Peyer's patch (tissue), 4 donors: ENCODE data around the gene NAV2. TPM values are rescaled to one million over a fixed set of nuclear protein-coding genes. Genes with fewer than 3 reads are reported as not detected.
A peak's percentile ranks its signal among the peaks of the same experiment; 100 is the strongest.

ENCODE experiments used
- DNase-seq, 3 donors: peaks; one replicate each; pipeline ENCODE4 v3.0.0-alpha.2; 2017 to 2019
- H3K27ac ChIP-seq, 4 donors: fragments of 200-600 bp; sonication (generic); one replicate each; pipeline ENCODE4 v1.5.1; 2016 to 2019
- H3K27me3 ChIP-seq, 2 donors: fragments of 200-600 bp; sonication (generic); one replicate each; pipeline ENCODE4 v1.5.1; 2019
- H3K36me3 ChIP-seq, 3 donors: fragments of 200-600 bp; sonication (generic); one replicate each; pipeline ENCODE4 v1.5.1; 2016 to 2019
- H3K4me1 ChIP-seq, 4 donors: fragments of 200-600 bp; sonication (generic); one replicate each; pipeline ENCODE4 v1.5.1; 2016 to 2019
- H3K4me3 ChIP-seq, 4 donors: fragments of 200-600 bp; sonication (generic); 1 replicate in 3 of 4; 2 replicates in 1 of 4; pipeline ENCODE4 v1.5.1; 2016 to 2019; ENCODE audit warnings: mild to moderate bottlenecking in 1 of 4
- H3K9me3 ChIP-seq, 4 donors: fragments of 200-600 bp; sonication (generic); one replicate each; pipeline ENCODE4 v1.5.1; 2016 to 2019; ENCODE audit warnings: mild to moderate bottlenecking in 1 of 4
- CTCF ChIP-seq, 6 experiments: fragments of 450-650 bp in 4 of 6; fragments of 200-600 bp in 2 of 6; sonication (generic) in 1 of 6; IDR thresholded peaks; one replicate each; pipeline ENCODE4 v1.5.1; 2017 to 2019; ENCODE audit warnings: antibody characterized with exemption in 6 of 6, mild to moderate bottlenecking in 3 of 6, moderate library complexity in 1 of 6
- POLR2A ChIP-seq, 2 donors: fragments of 450-650 bp; IDR thresholded peaks; one replicate each; pipeline ENCODE4 v1.5.1; 2017; ENCODE audit warnings: antibody characterized with exemption in 2 of 2, mild to moderate bottlenecking in 2 of 2, moderate library complexity in 2 of 2
- total RNA-seq, 4 donors: library from RNA; depleted of rRNA; stranded (reverse); fragments of >200 nt; gene quantifications; one replicate each; pipeline ENCODE4 v1.1.0, GENCODE V29; 2016

NAV2 gene
- total RNA-seq, 4 donors from 2014 or later = 6.0 to 48.7 (median 20.1) TPM

GRCh38 chr11:19777039-19777376 lies 64.4 kb downstream of the NAV2 start:
- Histone ChIP-seq H3K4me3 (peak overlapping the region; percentile 27 to 63 (median 49)), H3K9me3 (no peaks in the 10 kb centered on the region), H3K27me3 (no peaks in the 10 kb centered on the region), H3K36me3 (no peaks in the 10 kb centered on the region), H3K27ac (peak overlapping the region in 2 of 4 donors; percentile 22 to 25), H3K4me1 (peaks cover 0 to 4% (median 0%) of the 10 kb centered on the region in 4 donors)
- TF ChIP-seq POLR2A (IDR thresholded peaks at IDR 0.05) (no peak), CTCF (IDR thresholded peaks at IDR 0.05) (no peak)
- no peak for DNase-seq

GRCh38 chr11:19777377-19778102 lies 64.9 kb downstream of the NAV2 start:
- peak overlapping the region; percentile 27 to 63 (median 49) for H3K4me3 ChIP-seq
- H3K27me3 ChIP-seq = no peaks in the 10 kb centered on the region
- H3K36me3 ChIP-seq = no peaks in the 10 kb centered on the region
- TF ChIP-seq CTCF (IDR thresholded peaks at IDR 0.05) (no peak), POLR2A (IDR thresholded peaks at IDR 0.05) (no peak)
- peak overlapping the region in 1 of 4 donors; percentile 22 for H3K27ac ChIP-seq
- DNase-seq = peak in 1 of 3 donors; percentile 52
- H3K4me1 ChIP-seq = peaks cover 0 to 4% (median 0%) of the 10 kb centered on the region in 4 donors
- H3K9me3 ChIP-seq = no peaks in the 10 kb centered on the region

GRCh38 chr11:19779740-19780139 lies 67.1 kb downstream of the NAV2 start:
- H3K27ac ChIP-seq = no peak overlapping the region
- TF ChIP-seq CTCF (IDR thresholded peaks at IDR 0.05) (no peak), POLR2A (IDR thresholded peaks at IDR 0.05) (no peak)

GRCh38 chr11:19781351-19781750 lies 68.7 kb downstream of the NAV2 start:
- H3K9me3 ChIP-seq = no peaks in the 10 kb centered on the region
- no peak for DNase-seq
- no peaks in the 10 kb centered on the region for H3K27me3 ChIP-seq
- no peaks in the 10 kb centered on the region for H3K4me1 ChIP-seq
- H3K36me3 ChIP-seq = no peaks in the 10 kb centered on the region
- H3K27ac ChIP-seq = no peak overlapping the region
- H3K4me3 ChIP-seq = no peak overlapping the region
- no peak for TF ChIP-seq POLR2A (IDR thresholded peaks at IDR 0.05)
- no peak for TF ChIP-seq CTCF (IDR thresholded peaks at IDR 0.05)

More at GRCh38 chr11:19779740-19780139, 67.1 kb downstream of the NAV2 start:
- Histone ChIP-seq H3K4me3 (no peak overlapping the region), H3K9me3 (no peaks in the 10 kb centered on the region), H3K36me3 (no peaks in the 10 kb centered on the region), H3K4me1 (peaks cover 0 to 4% (median 0%) of the 10 kb centered on the region in 4 donors), H3K27me3 (no peaks in the 10 kb centered on the region)
- DNase-seq = no peak

GRCh38 chr11:19785265-19785664 lies 72.6 kb downstream of the NAV2 start:
- Histone ChIP-seq H3K4me1 (peaks cover 0 to 12% (median 2%) of the 10 kb centered on the region in 4 donors), H3K9me3 (no peaks in the 10 kb centered on the region), H3K27me3 (no peaks in the 10 kb centered on the region), H3K4me3 (no peak overlapping the region), H3K36me3 (no peaks in the 10 kb centered on the region), H3K27ac (no peak overlapping the region)
- DNase-seq = no peak
- TF ChIP-seq POLR2A (IDR thresholded peaks at IDR 0.05) (no peak), CTCF (IDR thresholded peaks at IDR 0.05) (no peak)
